Mesendoderm (in vitro differentiated cells): ENCODE measurements around the gene TTPAL.

Experiments
- DNase-seq: peaks from one replicate; pipeline ENCODE4 v3.0.0; 2013
- H2AK5ac ChIP-seq: 2 replicates; pipeline ENCODE4 v1.6.1; 2013; ENCODE audit warnings: low read length, inconsistent platforms
- H2BK120ac ChIP-seq: 2 replicates; pipeline ENCODE4 v1.6.1; 2013; ENCODE audit warnings: low read depth, mild to moderate bottlenecking, low read length, moderate library complexity, mixed read lengths
- H2BK15ac ChIP-seq: replicated peaks from 2 replicates; pipeline ENCODE4 v1.6.1; 2013; ENCODE audit warnings: low read depth, mild to moderate bottlenecking, moderate library complexity
- H2BK5ac ChIP-seq: 2 replicates; pipeline ENCODE4 v1.6.1; 2013; ENCODE audit warnings: low read length, inconsistent platforms
- H3K18ac ChIP-seq: 2 replicates; pipeline ENCODE4 v1.6.1; 2013; ENCODE audit warnings: mild to moderate bottlenecking, low read length, mixed read lengths
- H3K23ac ChIP-seq: one replicate; pipeline ENCODE4 v1.6.1; 2013; ENCODE audit warnings: low read length
- H3K27ac ChIP-seq: 2 replicates; pipeline ENCODE4 v1.5.1; 2013; ENCODE audit warnings: low read depth, mild to moderate bottlenecking, inconsistent platforms, low read length, moderate library complexity
- H3K27me3 ChIP-seq: 2 replicates; pipeline ENCODE4 v1.6.1; 2013; ENCODE audit warnings: low read length, control low read depth, mild to moderate bottlenecking, inconsistent platforms; ENCODE audit not compliant: insufficient read depth, poor library complexity
- H3K36me3 ChIP-seq: 2 replicates; pipeline ENCODE4 v1.6.1; 2013; ENCODE audit warnings: low read length, inconsistent platforms; ENCODE audit not compliant: control insufficient read depth, insufficient read depth
- H3K4ac ChIP-seq: one replicate; pipeline ENCODE4 v1.6.1; 2013; ENCODE audit warnings: low read depth, mild to moderate bottlenecking, low read length, moderate library complexity
- H3K4me1 ChIP-seq: 2 replicates; pipeline ENCODE4 v1.6.1; 2013; ENCODE audit warnings: low read depth, low read length, inconsistent platforms; ENCODE audit not compliant: control insufficient read depth
- H3K4me2 ChIP-seq: 2 replicates; pipeline ENCODE4 v1.6.1; 2013; ENCODE audit warnings: low read length
- H3K4me3 ChIP-seq: 2 replicates; pipeline ENCODE4 v1.5.1; 2013; ENCODE audit warnings: mild to moderate bottlenecking, low read length
- H3K56ac ChIP-seq: one replicate; pipeline ENCODE4 v1.6.1; 2013; ENCODE audit warnings: low read length
- H3K79me1 ChIP-seq: 2 replicates; pipeline ENCODE4 v1.6.1; 2013; ENCODE audit warnings: low read length, inconsistent platforms
- H3K79me2 ChIP-seq: 2 replicates; pipeline ENCODE4 v1.6.1; 2013; ENCODE audit warnings: mild to moderate bottlenecking, low read length; ENCODE audit not compliant: control insufficient read depth, insufficient read depth
- H3K9ac ChIP-seq: 2 replicates; pipeline ENCODE4 v1.6.1; 2013; ENCODE audit warnings: low read length, inconsistent platforms
- H4K5ac ChIP-seq: one replicate; pipeline ENCODE4 v1.6.1; 2013; ENCODE audit warnings: low read length
- H4K8ac ChIP-seq: one replicate; pipeline ENCODE4 v1.6.1; 2013; ENCODE audit warnings: low read depth, mild to moderate bottlenecking, control low read depth, low read length, moderate library complexity
- WGBS: extraction: QIAGEN DNeasy Blood & Tissue Kit; methylation state at CpG from one replicate; pipeline ENCODE4 v1.1.7; 2013; ENCODE audit warnings: low lambda C conversion rate, missing lambda C conversion rate; ENCODE audit not compliant: insufficient coverage; ENCODE audit errors: extremely low coverage; 5-methylcytosine and 5-hydroxymethylcytosine counted together

The TTPAL gene

GRCh38 chr20:44491635-44492395 lies 16.1 kb downstream of the TTPAL start:
- no peaks in the 10 kb centered on the region for H3K79me2 ChIP-seq
- no peak overlapping the region for H4K8ac ChIP-seq
- H3K4me3 ChIP-seq, result no peak overlapping the region
- WGBS, result no CpG with 5 or more reads among the region's 5 CpGs
- no peak overlapping the region for H3K4me2 ChIP-seq
- peak overlapping the region; percentile 58 for H3K56ac ChIP-seq
- no peak overlapping the region for H2BK5ac ChIP-seq
- H2BK120ac ChIP-seq, result no peak overlapping the region
- H4K5ac ChIP-seq, result no peak overlapping the region
- H3K79me1 ChIP-seq, result no peaks in the 10 kb centered on the region
- peaks cover 18% of the 10 kb centered on the region for H3K36me3 ChIP-seq
- no peak overlapping the region for H2BK15ac ChIP-seq
- H3K18ac ChIP-seq, result no peak overlapping the region
- H3K23ac ChIP-seq, result no peak overlapping the region
- H3K9ac ChIP-seq, result peak overlapping the region; percentile 14
- H3K4me1 ChIP-seq, result peaks cover 4% of the 10 kb centered on the region
- no peaks in the 10 kb centered on the region for H3K27me3 ChIP-seq
- H3K4ac ChIP-seq, result no peak overlapping the region
- no peak overlapping the region for H3K27ac ChIP-seq
- no peak overlapping the region for H2AK5ac ChIP-seq
- DNase-seq, result peak; percentile 76

- no peaks in the 10 kb centered on the region for H3K79me1 ChIP-seq
- no peak overlapping the region for H3K27ac ChIP-seq
- no peak overlapping the region for H4K8ac ChIP-seq
Measured at GRCh38 chr20:44494266-44494665, 18.6 kb downstream of the TTPAL start.

GRCh38 chr20:44494681-44495080 lies 19.0 kb downstream of the TTPAL start:
- H3K27me3 ChIP-seq, result no peaks in the 10 kb centered on the region
- H2AK5ac ChIP-seq, result no peak overlapping the region
- no peaks in the 10 kb centered on the region for H3K79me2 ChIP-seq
- H4K5ac ChIP-seq, result no peak overlapping the region
- no peak overlapping the region for H3K23ac ChIP-seq
- no peak overlapping the region for H2BK15ac ChIP-seq
- H3K4me1 ChIP-seq, result peaks cover 4% of the 10 kb centered on the region
- no peaks in the 10 kb centered on the region for H3K79me1 ChIP-seq
- H3K9ac ChIP-seq, result no peak overlapping the region
- H3K4me3 ChIP-seq, result no peak overlapping the region
- H4K8ac ChIP-seq, result no peak overlapping the region
- H2BK5ac ChIP-seq, result no peak overlapping the region
- no peak overlapping the region for H3K27ac ChIP-seq
- H3K36me3 ChIP-seq, result peaks cover 9% of the 10 kb centered on the region
- no peak overlapping the region for H3K56ac ChIP-seq
- H3K4me2 ChIP-seq, result no peak overlapping the region
- no peak overlapping the region for H3K4ac ChIP-seq
- no peak overlapping the region for H3K18ac ChIP-seq
- H2BK120ac ChIP-seq, result no peak overlapping the region
- DNase-seq, result no peak
- no CpG with 5 or more reads among the region's 3 CpGs for WGBS

More at GRCh38 chr20:44494266-44494665, 18.6 kb downstream of the TTPAL start:
- H3K27me3 ChIP-seq, result no peaks in the 10 kb centered on the region
- no peak overlapping the region for H3K23ac ChIP-seq
- no peak overlapping the region for H3K4me3 ChIP-seq
- no peak overlapping the region for H3K4me2 ChIP-seq
- H3K56ac ChIP-seq, result no peak overlapping the region
- H2BK15ac ChIP-seq, result no peak overlapping the region
- no peaks in the 10 kb centered on the region for H3K79me2 ChIP-seq
- no peak overlapping the region for H3K4ac ChIP-seq
- no peak overlapping the region for H4K5ac ChIP-seq
- H2BK120ac ChIP-seq, result no peak overlapping the region
- no peak overlapping the region for H2AK5ac ChIP-seq
- no peak for DNase-seq
- H3K18ac ChIP-seq, result no peak overlapping the region
- H3K4me1 ChIP-seq, result peaks cover 4% of the 10 kb centered on the region
- H3K36me3 ChIP-seq, result peaks cover 13% of the 10 kb centered on the region
- H2BK5ac ChIP-seq, result no peak overlapping the region
- no CpG with 5 or more reads among the region's 1 CpG for WGBS
- H3K9ac ChIP-seq, result no peak overlapping the region

GRCh38 chr20:44495257-44495656 lies 19.6 kb downstream of the TTPAL start:
- H2BK15ac ChIP-seq, result no peak overlapping the region
- no peaks in the 10 kb centered on the region for H3K27me3 ChIP-seq
- no peaks in the 10 kb centered on the region for H3K79me1 ChIP-seq
- H4K8ac ChIP-seq, result no peak overlapping the region
- H3K4me2 ChIP-seq, result no peak overlapping the region
- DNase-seq, result no peak
- H3K27ac ChIP-seq, result no peak overlapping the region
- H2BK120ac ChIP-seq, result no peak overlapping the region
- H3K4ac ChIP-seq, result no peak overlapping the region
- no peaks in the 10 kb centered on the region for H3K79me2 ChIP-seq
- H3K4me1 ChIP-seq, result peaks cover 4% of the 10 kb centered on the region
- no peak overlapping the region for H4K5ac ChIP-seq
- no peak overlapping the region for H2BK5ac ChIP-seq
- H3K56ac ChIP-seq, result no peak overlapping the region
- peaks cover 6% of the 10 kb centered on the region for H3K36me3 ChIP-seq
- whole genome bisulfite sequencing, result no CpG with 5 or more reads among the region's 1 CpG
- no peak overlapping the region for H3K23ac ChIP-seq
- no peak overlapping the region for H3K9ac ChIP-seq
- H3K18ac ChIP-seq, result no peak overlapping the region
- no peak overlapping the region for H2AK5ac ChIP-seq
- H3K4me3 ChIP-seq, result no peak overlapping the region

GRCh38 chr20:44495802-44496481 lies 20.3 kb downstream of the TTPAL start:
- DNase-seq, result no peak
- H3K56ac ChIP-seq, result no peak overlapping the region
- no peak overlapping the region for H3K27ac ChIP-seq
- H3K36me3 ChIP-seq, result peaks cover 7% of the 10 kb centered on the region
- no peak overlapping the region for H2BK120ac ChIP-seq
- no peak overlapping the region for H3K18ac ChIP-seq
- no peak overlapping the region for H4K5ac ChIP-seq
- no peak overlapping the region for H3K4ac ChIP-seq
- peaks cover 4% of the 10 kb centered on the region for H3K4me1 ChIP-seq
- no peak overlapping the region for H2BK15ac ChIP-seq
- H3K9ac ChIP-seq, result no peak overlapping the region
- no peaks in the 10 kb centered on the region for H3K79me1 ChIP-seq
- H4K8ac ChIP-seq, result no peak overlapping the region
- H3K23ac ChIP-seq, result no peak overlapping the region
- no peak overlapping the region for H3K4me2 ChIP-seq
- H2BK5ac ChIP-seq, result no peak overlapping the region
- WGBS, result no CpG with 5 or more reads among the region's 3 CpGs
- H3K27me3 ChIP-seq, result no peaks in the 10 kb centered on the region
- H2AK5ac ChIP-seq, result no peak overlapping the region
- H3K79me2 ChIP-seq, result no peaks in the 10 kb centered on the region
- no peak overlapping the region for H3K4me3 ChIP-seq
